IMR-90 (cell line): Measurements from ENCODE around the gene GLS2.
"Not testable (repeated sequence)": the region's sequence is repeated elsewhere in the genome, so short reads cannot be mapped to it uniquely, and the experiment has no call there.

Experiments
- CTCF ChIP-seq: conservative IDR thresholded peaks from 2 replicates; pipeline ENCODE4 v1.5.1; 2012; ENCODE audit warnings: mild to moderate bottlenecking, low read depth, low read length, improper control_type of control experiment
- POLR2A ChIP-seq: IDR thresholded peaks from 2 replicates; pipeline ENCODE4 v1.6.1; 2012; ENCODE audit warnings: mild to moderate bottlenecking, low read depth, low read length
- SMC3 ChIP-seq: fragments of 150-350 bp; IDR thresholded peaks from 2 replicates; pipeline ENCODE4 v1.6.1; 2016; ENCODE audit warnings: low read depth, mild to moderate bottlenecking, antibody characterized with exemption, low read length, moderate library complexity
- TF ChIP-seq, protein P1 (sequence below): fragments of 150-350 bp; IDR thresholded peaks from 2 replicates; pipeline ENCODE4 v1.6.1; 2016; ENCODE audit warnings: low read depth, mild to moderate bottlenecking, low read length, moderate library complexity, borderline replicate concordance
- TF ChIP-seq, protein P2 (sequence below): fragments of 150-350 bp; IDR thresholded peaks from 2 replicates; pipeline ENCODE4 v1.6.1; 2017; ENCODE audit warnings: mild to moderate bottlenecking, antibody characterized with exemption, low read length, low read depth

- TF ChIP-seq, protein P1, sequence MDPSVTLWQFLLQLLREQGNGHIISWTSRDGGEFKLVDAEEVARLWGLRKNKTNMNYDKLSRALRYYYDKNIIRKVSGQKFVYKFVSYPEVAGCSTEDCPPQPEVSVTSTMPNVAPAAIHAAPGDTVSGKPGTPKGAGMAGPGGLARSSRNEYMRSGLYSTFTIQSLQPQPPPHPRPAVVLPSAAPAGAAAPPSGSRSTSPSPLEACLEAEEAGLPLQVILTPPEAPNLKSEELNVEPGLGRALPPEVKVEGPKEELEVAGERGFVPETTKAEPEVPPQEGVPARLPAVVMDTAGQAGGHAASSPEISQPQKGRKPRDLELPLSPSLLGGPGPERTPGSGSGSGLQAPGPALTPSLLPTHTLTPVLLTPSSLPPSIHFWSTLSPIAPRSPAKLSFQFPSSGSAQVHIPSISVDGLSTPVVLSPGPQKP, result not testable (repeated sequence)
- not testable (repeated sequence) for TF ChIP-seq CTCF, POLR2A, SMC3
- TF ChIP-seq, protein P2, sequence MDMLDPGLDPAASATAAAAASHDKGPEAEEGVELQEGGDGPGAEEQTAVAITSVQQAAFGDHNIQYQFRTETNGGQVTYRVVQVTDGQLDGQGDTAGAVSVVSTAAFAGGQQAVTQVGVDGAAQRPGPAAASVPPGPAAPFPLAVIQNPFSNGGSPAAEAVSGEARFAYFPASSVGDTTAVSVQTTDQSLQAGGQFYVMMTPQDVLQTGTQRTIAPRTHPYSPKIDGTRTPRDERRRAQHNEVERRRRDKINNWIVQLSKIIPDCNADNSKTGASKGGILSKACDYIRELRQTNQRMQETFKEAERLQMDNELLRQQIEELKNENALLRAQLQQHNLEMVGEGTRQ, result not testable (repeated sequence)
These were observed 26.0 kb upstream of the GLS2 start for GRCh38 chr12:56514014-56514318.
